GM12878 (cell line): ENCODE results near the gene BLTP1. TPM values are rescaled to one million over a fixed set of nuclear protein-coding genes. Genes with fewer than 3 reads are reported as not detected.

Experiments used
- ATAC-seq: fragments of 200-7000 bp; cut with Tn5 transposase; 3 replicates; pipeline ENCODE4 v1.9.1; 2020; ENCODE audit warnings: mild to moderate bottlenecking, moderate library complexity
- BruUV-seq: library from RNA; stranded (reverse); fragments of 400-500 nt; replicated peaks from 2 replicates; lab custom pipeline; 2021; lab: Mats Ljungman, UMichigan
- CTCF ChIA-PET: fragments of 300-600 bp; sonication (Branson Sonifier 250); formaldehyde crosslinking; extraction: SDS; loops from one replicate; lab custom pipeline; 2021; ENCODE audit warnings: inconsistent platforms; lab: Yijun Ruan, JAX
- POLR2A ChIA-PET: fragments of 350-600 bp; formaldehyde crosslinking; extraction: SDS; loops from one replicate; lab custom pipeline; 2021; ENCODE audit warnings: inconsistent platforms; lab: Charles Lee
- RAD21 ChIA-PET: fragments of 300-600 bp; sonication (Branson Sonifier 250); formaldehyde crosslinking; loops from one replicate; lab custom pipeline; 2023; ENCODE audit warnings: antibody characterized with exemption; ENCODE audit not compliant: unreplicated experiment; lab: Charles Lee
- SMC1A ChIA-PET: fragments of 300-600 bp; sonication (Branson Sonifier 250); formaldehyde crosslinking; loops from one replicate; lab custom pipeline; 2023; ENCODE audit not compliant: unreplicated experiment, uncharacterized antibody; lab: Charles Lee
- DNase-seq: peaks from one replicate; pipeline ENCODE4 v3.0.0-alpha.2; 2011; ENCODE audit warnings: low read depth, low spot score
- FAIRE-seq: peaks from 3 replicates; lab custom pipeline; 2011; peaks lifted over from hg19 to GRCh38; lab: Jason Lieb, UNC
- H2AFZ ChIP-seq: 2 replicates; pipeline ENCODE4 v1.6.0; 2011; ENCODE audit warnings: low read depth, low read length, control low read depth; ENCODE audit not compliant: control insufficient read depth
- H3K27ac ChIP-seq: 2 replicates; pipeline ENCODE4 v1.5.1; 2011; ENCODE audit warnings: control low read depth; ENCODE audit not compliant: control insufficient read depth, insufficient read depth
- H3K27me3 ChIP-seq, 2 experiments: replicated peaks in 1 of 2; 2 replicates each; pipeline versions ENCODE4 v1.6.0 to v1.6.1; 2011; ENCODE audit warnings: low read length in 1 of 2; ENCODE audit not compliant: control insufficient read depth in 2 of 2, insufficient read depth in 2 of 2
- H3K36me3 ChIP-seq, 2 experiments: 2 replicates each; pipeline ENCODE4 v1.5.1; 2011; ENCODE audit warnings: low read length in 1 of 2; ENCODE audit not compliant: control insufficient read depth in 2 of 2, insufficient read depth in 2 of 2
- H3K4me1 ChIP-seq: 2 replicates; pipeline ENCODE4 v1.6.1; 2011; ENCODE audit warnings: mild to moderate bottlenecking, low read length, moderate library complexity, mixed read lengths; ENCODE audit not compliant: control insufficient read depth, insufficient read depth
- H3K4me2 ChIP-seq: 2 replicates; pipeline ENCODE4 v1.6.0; 2011; ENCODE audit warnings: control low read depth; ENCODE audit not compliant: control insufficient read depth, insufficient read depth
- H3K4me3 ChIP-seq: fragments of 200-600 bp; sonication (generic); 2 replicates; pipeline ENCODE4 v1.5.1; 2016
- H3K79me2 ChIP-seq: 2 replicates; pipeline ENCODE4 v1.6.0; 2011; ENCODE audit warnings: low read length; ENCODE audit not compliant: control insufficient read depth, insufficient read depth
- H3K9ac ChIP-seq: 2 replicates; pipeline ENCODE4 v1.8.0; 2011; ENCODE audit warnings: low read length, control low read depth, mixed read lengths; ENCODE audit not compliant: control insufficient read depth, insufficient read depth
- H3K9me3 ChIP-seq: replicated peaks from 3 replicates; pipeline ENCODE4 v1.5.1; 2011; ENCODE audit warnings: mild to moderate bottlenecking, low read length; ENCODE audit not compliant: control insufficient read depth, insufficient read depth
- H4K20me1 ChIP-seq: 2 replicates; pipeline ENCODE4 v1.6.0; 2011; ENCODE audit not compliant: control insufficient read depth, insufficient read depth
- ATF7 ChIP-seq: fragments of 450-650 bp; IDR thresholded peaks from 2 replicates; pipeline ENCODE4 v1.6.1; 2016; ENCODE audit warnings: low read depth, mild to moderate bottlenecking
- BRCA1 ChIP-seq: IDR thresholded peaks from 2 replicates; pipeline ENCODE4 v1.6.1; 2011; ENCODE audit warnings: low read depth, low read length, improper control_type of control experiment
- ELK1 ChIP-seq: IDR thresholded peaks from 2 replicates; pipeline ENCODE4 v1.6.1; 2012; ENCODE audit warnings: low read depth, low read length, improper control_type of control experiment
- NFYA ChIP-seq: IDR thresholded peaks from 2 replicates; pipeline ENCODE4 v1.6.1; 2011; ENCODE audit warnings: low read depth, mild to moderate bottlenecking, low read length, improper control_type of control experiment, borderline replicate concordance
- SPI1 ChIP-seq: IDR thresholded peaks from 2 replicates; pipeline ENCODE4 v1.6.1; 2011; ENCODE audit warnings: low read depth, mild to moderate bottlenecking, low read length, moderate library complexity, borderline replicate concordance; ENCODE audit not compliant: insufficient read depth
- SUZ12 ChIP-seq: fragments of 200-600 bp; sonication (generic); IDR thresholded peaks from one replicate; pipeline ENCODE4 v1.6.1; 2018; ENCODE audit warnings: antibody characterized with exemption, mild to moderate bottlenecking; ENCODE audit not compliant: unreplicated experiment
- USF2 ChIP-seq: IDR thresholded peaks from 2 replicates; pipeline ENCODE4 v1.6.1; 2011; ENCODE audit warnings: low read depth, low read length, improper control_type of control experiment, borderline replicate concordance
- WGBS: methylation state at CpG from one replicate; pipeline ENCODE4 v1.1.6; 2016; ENCODE audit warnings: low lambda C conversion rate; ENCODE audit not compliant: insufficient replicate concordance, insufficient coverage; ENCODE audit errors: missing lambda C conversion rate; 5-methylcytosine and 5-hydroxymethylcytosine counted together
- in situ Hi-C: fragments of 300-500 bp; cut with MboI; formaldehyde crosslinking; loops from 9 replicates; pipeline ENCODE4 v1.14.3; 2018; ENCODE audit warnings: mixed read lengths
- intact Hi-C: fragments of 100-400 bp; cut with micrococcal nuclease; formaldehyde crosslinking; loops from one replicate; pipeline ENCODE4 v1.14.2; 2022; ENCODE audit not compliant: unreplicated experiment
- polyA plus RNA-seq, 11 experiments: library from polyadenylated mRNA; depleted of rRNA in 4 of 11; unstranded in 6 of 11; stranded (reverse) in 5 of 11; fragments of >200 nt; fragmentation: Nextera tagmentation in 4 of 11; fragmentation: Illumina TruSeq in 1 of 11; extraction: Ambion mirVana in 4 of 11; extraction: Trizol in 1 of 11; gene quantifications; 1 replicate in 1 of 11; 2 replicates in 10 of 11; pipeline versions ENCODE4 v1.2.1 to v1.2.3, GENCODE V29; 2011 to 2016; ENCODE audit warnings: inconsistent platforms in 2 of 11, missing spikeins in 2 of 11, low read depth in 1 of 11
- total RNA-seq, 4 experiments: library from RNA; depleted of rRNA in 3 of 4; stranded (reverse); fragments of >200 nt in 3 of 4; fragmentation: Illumina TruSeq in 1 of 4; extraction: Trizol in 1 of 4; gene quantifications; 2 replicates each; pipeline versions ENCODE4 v1.2.1 to v1.2.3, GENCODE V29; 2013 to 2021
- TF ChIP-seq, protein P1 (sequence below): IDR thresholded peaks from 2 replicates; pipeline ENCODE4 v1.6.1; 2011; ENCODE audit warnings: low read depth, mild to moderate bottlenecking, low read length, moderate library complexity, borderline replicate concordance; ENCODE audit errors: extremely low read depth
- TF ChIP-seq, protein P2 (sequence below): fragments of 450-650 bp; IDR thresholded peaks from 2 replicates; pipeline ENCODE4 v1.6.1; 2017; ENCODE audit warnings: mild to moderate bottlenecking

BLTP1 gene
- total and polyA plus RNA-seq, 10 of the 15 experiments (the other 5 are each of a cell fraction or from before 2014, with no cell fraction given), result 3.4 to 38.1 (median 16.3) TPM

GRCh38 chr4:122172266-122172665 is 20.1 kb downstream of the BLTP1 start:
- no peaks in the 10 kb centered on the region for H3K9me3 ChIP-seq
- ChIA-PET SMC1A (no interaction called here), RAD21 (no interaction called here), CTCF (no interaction called here), POLR2A (no interaction called here)
- TF ChIP-seq, protein P1, sequence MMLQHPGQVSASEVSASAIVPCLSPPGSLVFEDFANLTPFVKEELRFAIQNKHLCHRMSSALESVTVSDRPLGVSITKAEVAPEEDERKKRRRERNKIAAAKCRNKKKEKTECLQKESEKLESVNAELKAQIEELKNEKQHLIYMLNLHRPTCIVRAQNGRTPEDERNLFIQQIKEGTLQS, result no peak
- peak; percentile 20; the same call in 1 of the 2 replicates for TF ChIP-seq ATF7
- no peaks in the 10 kb centered on the region for H3K4me1 ChIP-seq
- H3K9ac ChIP-seq, result no peak overlapping the region
- DNase-seq, result no peak
- H3K27me3 ChIP-seq, result no peaks in the 10 kb centered on the region
- H3K4me2 ChIP-seq, result no peak overlapping the region
- H3K4me3 ChIP-seq, result no peak overlapping the region
- FAIRE-seq, result no peak
- ATAC-seq, result no peak
- in situ Hi-C loops (no loop called here), intact Hi-C loops (no loop called here)
- H2AFZ ChIP-seq, result no peak overlapping the region
- H4K20me1 ChIP-seq, result no peaks in the 10 kb centered on the region
- no peaks in the 10 kb centered on the region for H3K79me2 ChIP-seq
- 94% methylated on average over 1 of the region's 1 CpG for WGBS
- H3K27ac ChIP-seq, result no peak overlapping the region
- peaks cover 0 to 3% of the 10 kb centered on the region in 2 experiments; a peak in 2 of 4 replicates for H3K36me3 ChIP-seq
- BruUV-seq, result no TSS peak

DNA sequence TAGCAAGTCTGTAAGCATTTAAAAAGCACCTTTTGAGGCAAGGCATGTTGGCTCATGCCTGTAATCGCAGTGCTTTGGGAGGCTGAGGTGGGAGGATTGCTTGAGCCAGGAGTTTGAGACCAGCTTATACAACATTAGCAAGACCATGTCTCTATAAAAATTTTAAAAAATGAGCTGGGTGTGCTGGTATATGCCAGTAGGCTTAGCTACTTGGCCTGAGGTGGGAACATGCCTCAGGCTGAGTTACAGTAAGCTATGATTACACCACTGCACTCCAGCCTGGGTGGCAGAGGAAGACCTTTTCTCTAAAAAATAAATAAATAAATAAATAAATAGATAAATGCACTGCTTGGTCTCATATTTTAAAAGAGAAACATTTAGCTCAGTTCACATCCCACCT is 26.8 kb downstream of the BLTP1 start:
- no TSS peak for BruUV-seq
- RAD21 ChIA-PET, result no interaction called here
- TF ChIP-seq SUZ12, result no peak
- TF ChIP-seq, protein P2, sequence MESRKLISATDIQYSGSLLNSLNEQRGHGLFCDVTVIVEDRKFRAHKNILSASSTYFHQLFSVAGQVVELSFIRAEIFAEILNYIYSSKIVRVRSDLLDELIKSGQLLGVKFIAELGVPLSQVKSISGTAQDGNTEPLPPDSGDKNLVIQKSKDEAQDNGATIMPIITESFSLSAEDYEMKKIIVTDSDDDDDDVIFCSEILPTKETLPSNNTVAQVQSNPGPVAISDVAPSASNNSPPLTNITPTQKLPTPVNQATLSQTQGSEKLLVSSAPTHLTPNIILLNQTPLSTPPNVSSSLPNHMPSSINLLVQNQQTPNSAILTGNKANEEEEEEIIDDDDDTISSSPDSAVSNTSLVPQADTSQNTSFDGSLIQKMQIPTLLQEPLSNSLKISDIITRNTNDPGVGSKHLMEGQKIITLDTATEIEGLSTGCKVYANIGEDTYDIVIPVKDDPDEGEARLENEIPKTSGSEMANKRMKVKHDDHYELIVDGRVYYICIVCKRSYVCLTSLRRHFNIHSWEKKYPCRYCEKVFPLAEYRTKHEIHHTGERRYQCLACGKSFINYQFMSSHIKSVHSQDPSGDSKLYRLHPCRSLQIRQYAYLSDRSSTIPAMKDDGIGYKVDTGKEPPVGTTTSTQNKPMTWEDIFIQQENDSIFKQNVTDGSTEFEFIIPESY, result no peak
- no peak for TF ChIP-seq ELK1
- no peak for TF ChIP-seq SPI1
- TF ChIP-seq NFYA, result no peak
- TF ChIP-seq USF2, result no peak
- TF ChIP-seq BRCA1, result no peak

More for the DNA sequence above, 26.8 kb downstream of the BLTP1 start:
- 95% methylated on average over 1 of the region's 1 CpG for WGBS
- ChIA-PET SMC1A (interaction anchor here (1.3 kb wide), 1 partner anchor 249 kb away, joined by 3 read pairs; no protein-coding TSS in a partner anchor), POLR2A (no interaction called here), CTCF (no interaction called here)
- intact Hi-C loops (no loop called here), in situ Hi-C loops (no loop called here)
- no peaks in the 10 kb centered on the region for H3K27me3 ChIP-seq
- H3K4me1 ChIP-seq, result no peaks in the 10 kb centered on the region
- FAIRE-seq (no peak), ATAC-seq (no peak), DNase-seq (no peak)
- no peak overlapping the region for H3K4me2 ChIP-seq
- no peak overlapping the region for H3K9ac ChIP-seq
- H3K9me3 ChIP-seq, result no peaks in the 10 kb centered on the region
- no peaks in the 10 kb centered on the region for H3K79me2 ChIP-seq
- H4K20me1 ChIP-seq, result no peaks in the 10 kb centered on the region
- peaks cover 0 to 7% of the 10 kb centered on the region in 2 experiments; a peak in 3 of 4 replicates for H3K36me3 ChIP-seq
- H3K27ac ChIP-seq, result no peak overlapping the region
- no peak overlapping the region for H2AFZ ChIP-seq
- no peak overlapping the region for H3K4me3 ChIP-seq
